22Rv1 (cell line): ENCODE results near the gene FECH.

Source experiments
- H3K27ac ChIP-seq: fragments of 450-650 bp; 2 replicates; pipeline ENCODE4 v1.5.1; 2017
- CTCF ChIP-seq: fragments of 450-650 bp; IDR thresholded peaks from 2 replicates; pipeline ENCODE4 v1.5.1; 2017; ENCODE audit warnings: mild to moderate bottlenecking
- ZFX ChIP-seq: fragments of 450-650 bp; IDR thresholded peaks from 2 replicates; pipeline ENCODE4 v1.6.1; 2017; ENCODE audit warnings: antibody characterized with exemption, borderline replicate concordance

FECH gene

GRCh38 chr18:57586251-57587049, at the start of gene FECH:
TSS of gene FECH (minus strand) at chr18:57586702. CDS start at chr18:57586620, 82 bp downstream.
- TF ChIP-seq ZFX (no peak), CTCF (no peak)
- H3K27ac ChIP-seq, result peak within 1 kb of the TSS; percentile 89

GRCh38 chr18:57635003-57635822, 48.7 kb upstream of the FECH start:
- H3K27ac ChIP-seq, result peak overlapping the region; percentile 55
- no peak for TF ChIP-seq ZFX
- TF ChIP-seq CTCF, result no peak

GRCh38 chr18:57631697-57632096, 45.2 kb upstream of the FECH start:
- no peak for TF ChIP-seq CTCF
- no peak for TF ChIP-seq ZFX
- peak overlapping the region; percentile 54; the same call in 1 of the 2 replicates for H3K27ac ChIP-seq

GRCh38 chr18:57630754-57631595, 44.5 kb upstream of the FECH start:
- no peak for TF ChIP-seq ZFX
- TF ChIP-seq CTCF, result no peak
- H3K27ac ChIP-seq, result peak overlapping the region; percentile 54

- no peak for TF ChIP-seq ZFX
- TF ChIP-seq CTCF, result peak; percentile 84
Observed at GRCh38 chr18:57630002-57630753, 43.7 kb upstream of the FECH start.

GRCh38 chr18:57629422-57629821, 42.9 kb upstream of the FECH start:
- H3K27ac ChIP-seq, result peak overlapping the region; percentile 54; the same call in 1 of the 2 replicates

More at GRCh38 chr18:57630002-57630753, 43.7 kb upstream of the FECH start:
- peak overlapping the region; percentile 54 for H3K27ac ChIP-seq

More at GRCh38 chr18:57629422-57629821, 42.9 kb upstream of the FECH start:
- TF ChIP-seq ZFX, result no peak
- TF ChIP-seq CTCF, result no peak
